Measurements from ENCODE around the gene RAB14. TPM values are rescaled to one million over a fixed set of nuclear protein-coding genes. Genes with fewer than 3 reads are reported as not detected.

RAB14 gene
- polyA plus RNA-seq, 1 donor from 2014 or later, result 35.7 TPM

GRCh38 chr9:121172726-121173487, 28.8 kb downstream of the RAB14 start:
- Mint-ChIP-seq H3K4me3 (no peak overlapping the region), H3K36me3 (peaks cover 4% of the 10 kb centered on the region), H3K27ac (peak overlapping the region in 1 of 3 donors; percentile 65)

GRCh38 chr9:121171236-121171635, 30.4 kb downstream of the RAB14 start:
- H3K36me3 Mint-ChIP-seq, result peaks cover 7% of the 10 kb centered on the region

More at GRCh38 chr9:121172726-121173487, 28.8 kb downstream of the RAB14 start:
- Mint-ChIP-seq H3K27me3 (no peaks in the 10 kb centered on the region), H3K4me1 (peaks cover 0 to 5% (median 3%) of the 10 kb centered on the region in 3 donors), H3K9me3 (no peaks in the 10 kb centered on the region)

GRCh38 chr9:121169094-121169601, 32.5 kb downstream of the RAB14 start:
- Mint-ChIP-seq H3K4me3 (no peak overlapping the region), H3K36me3 (peaks cover 7% of the 10 kb centered on the region), H3K27ac (peak overlapping the region in 2 of 3 donors; percentile 74 to 86), H3K27me3 (no peaks in the 10 kb centered on the region), H3K9me3 (no peaks in the 10 kb centered on the region), H3K4me1 (peaks cover 0 to 10% (median 0%) of the 10 kb centered on the region in 3 donors)

More at GRCh38 chr9:121171236-121171635, 30.4 kb downstream of the RAB14 start:
- H3K27me3 Mint-ChIP-seq, result no peaks in the 10 kb centered on the region
- H3K9me3 Mint-ChIP-seq, result no peaks in the 10 kb centered on the region
- no peak overlapping the region for H3K4me3 Mint-ChIP-seq
- H3K4me1 Mint-ChIP-seq, result peaks cover 0 to 4% (median 1%) of the 10 kb centered on the region in 3 donors
- H3K27ac Mint-ChIP-seq, result no peak overlapping the region

- peaks cover 0 to 10% (median 1%) of the 10 kb centered on the region in 3 donors for H3K4me1 Mint-ChIP-seq
- H3K9me3 Mint-ChIP-seq, result no peaks in the 10 kb centered on the region
- H3K4me3 Mint-ChIP-seq, result no peak overlapping the region
- peak overlapping the region in 1 of 3 donors; percentile 78 for H3K27ac Mint-ChIP-seq
- no peaks in the 10 kb centered on the region for H3K27me3 Mint-ChIP-seq
- H3K36me3 Mint-ChIP-seq, result peaks cover 7% of the 10 kb centered on the region
These were observed 33.6 kb downstream of the RAB14 start for GRCh38 chr9:121168052-121168451.

GRCh38 chr9:121160025-121160424, 41.6 kb downstream of the RAB14 start:
- peak overlapping the region in 3 of 4 donors; percentile 1 to 86 (median 45) for H3K4me3 Mint-ChIP-seq
- peaks cover 17% of the 10 kb centered on the region for H3K36me3 Mint-ChIP-seq
- no peaks in the 10 kb centered on the region for H3K27me3 Mint-ChIP-seq
- peak overlapping the region; percentile 25 to 65 (median 40) for H3K27ac Mint-ChIP-seq
- H3K4me1 Mint-ChIP-seq, result peaks cover 37 to 53% (median 48%) of the 10 kb centered on the region in 3 donors
- H3K9me3 Mint-ChIP-seq, result no peaks in the 10 kb centered on the region

GRCh38 chr9:121157939-121158338, 43.7 kb downstream of the RAB14 start:
- Mint-ChIP-seq H3K27ac (peak overlapping the region in 2 of 3 donors; percentile 25 to 71), H3K4me3 (peak overlapping the region in 1 of 4 donors; percentile 11), H3K9me3 (no peaks in the 10 kb centered on the region), H3K4me1 (peaks cover 40 to 55% (median 48%) of the 10 kb centered on the region in 3 donors), H3K36me3 (peaks cover 28% of the 10 kb centered on the region), H3K27me3 (no peaks in the 10 kb centered on the region)

- H3K4me3 Mint-ChIP-seq, result peak overlapping the region; percentile 22 to 74 (median 60)
- H3K27me3 Mint-ChIP-seq, result no peaks in the 10 kb centered on the region
- peak overlapping the region; percentile 66 to 95 (median 78) for H3K27ac Mint-ChIP-seq
- H3K9me3 Mint-ChIP-seq, result no peaks in the 10 kb centered on the region
- H3K36me3 Mint-ChIP-seq, result peaks cover 24% of the 10 kb centered on the region
- H3K4me1 Mint-ChIP-seq, result peaks cover 44 to 61% (median 49%) of the 10 kb centered on the region in 3 donors
These were observed 45.4 kb downstream of the RAB14 start for GRCh38 chr9:121156263-121156731.

- Mint-ChIP-seq H3K36me3 (peaks cover 27% of the 10 kb centered on the region), H3K4me3 (no peak overlapping the region), H3K4me1 (peaks cover 39 to 50% (median 42%) of the 10 kb centered on the region in 3 donors), H3K27me3 (no peaks in the 10 kb centered on the region), H3K27ac (peak overlapping the region; percentile 42 to 73 (median 46)), H3K9me3 (no peaks in the 10 kb centered on the region)
These were observed 46.9 kb downstream of the RAB14 start for GRCh38 chr9:121154782-121155181.

- no peak overlapping the region for H3K4me3 Mint-ChIP-seq
- peaks cover 28 to 40% (median 32%) of the 10 kb centered on the region in 3 donors for H3K4me1 Mint-ChIP-seq
- peaks cover 21% of the 10 kb centered on the region for H3K36me3 Mint-ChIP-seq
- no peaks in the 10 kb centered on the region for H3K27me3 Mint-ChIP-seq
- H3K9me3 Mint-ChIP-seq, result no peaks in the 10 kb centered on the region
- peak overlapping the region in 2 of 3 donors; percentile 40 to 45 for H3K27ac Mint-ChIP-seq
These were observed 48.0 kb downstream of the RAB14 start for GRCh38 chr9:121153642-121154041.

GRCh38 chr9:121150188-121150587, 51.5 kb downstream of the RAB14 start:
- Mint-ChIP-seq H3K9me3 (no peaks in the 10 kb centered on the region), H3K4me1 (peaks cover 11 to 17% (median 15%) of the 10 kb centered on the region in 3 donors), H3K36me3 (peaks cover 17% of the 10 kb centered on the region), H3K4me3 (no peak overlapping the region), H3K27ac (peak overlapping the region in 2 of 3 donors; percentile 17 to 28), H3K27me3 (no peaks in the 10 kb centered on the region)

GRCh38 chr9:121144482-121144881, 57.2 kb downstream of the RAB14 start:
- no peak overlapping the region for H3K4me3 Mint-ChIP-seq
- H3K36me3 Mint-ChIP-seq, result peaks cover 9% of the 10 kb centered on the region
- peaks cover 0 to 11% (median 4%) of the 10 kb centered on the region in 3 donors for H3K4me1 Mint-ChIP-seq
- H3K27ac Mint-ChIP-seq, result peak overlapping the region in 1 of 3 donors; percentile 41
- H3K9me3 Mint-ChIP-seq, result no peaks in the 10 kb centered on the region
- no peaks in the 10 kb centered on the region for H3K27me3 Mint-ChIP-seq

GRCh38 chr9:121143771-121144170, 57.9 kb downstream of the RAB14 start:
- Mint-ChIP-seq H3K27ac (no peak overlapping the region), H3K36me3 (peaks cover 9% of the 10 kb centered on the region), H3K9me3 (no peaks in the 10 kb centered on the region), H3K4me1 (peaks cover 0 to 17% (median 9%) of the 10 kb centered on the region in 3 donors), H3K27me3 (no peaks in the 10 kb centered on the region), H3K4me3 (no peak overlapping the region)

GRCh38 chr9:121141706-121142105, 60.0 kb downstream of the RAB14 start:
- Mint-ChIP-seq H3K4me3 (no peak overlapping the region), H3K9me3 (no peaks in the 10 kb centered on the region), H3K36me3 (peaks cover 8% of the 10 kb centered on the region), H3K27me3 (no peaks in the 10 kb centered on the region), H3K4me1 (peaks cover 4 to 17% (median 14%) of the 10 kb centered on the region in 3 donors), H3K27ac (peak overlapping the region in 1 of 3 donors; percentile 14)

- H3K27ac Mint-ChIP-seq, result peak overlapping the region in 1 of 3 donors; percentile 72
- H3K4me3 Mint-ChIP-seq, result no peak overlapping the region
- no peaks in the 10 kb centered on the region for H3K9me3 Mint-ChIP-seq
- no peaks in the 10 kb centered on the region for H3K27me3 Mint-ChIP-seq
- H3K4me1 Mint-ChIP-seq, result peaks cover 4 to 17% (median 14%) of the 10 kb centered on the region in 3 donors
- peaks cover 8% of the 10 kb centered on the region for H3K36me3 Mint-ChIP-seq
These were observed 60.4 kb downstream of the RAB14 start for GRCh38 chr9:121141306-121141705.

- Mint-ChIP-seq H3K4me3 (no peak overlapping the region), H3K27me3 (no peaks in the 10 kb centered on the region), H3K36me3 (peaks cover 8% of the 10 kb centered on the region), H3K9me3 (no peaks in the 10 kb centered on the region), H3K4me1 (peaks cover 4 to 17% (median 14%) of the 10 kb centered on the region in 3 donors), H3K27ac (peak overlapping the region in 2 of 3 donors; percentile 35 to 71)
These were observed 61.5 kb downstream of the RAB14 start for GRCh38 chr9:121140162-121140561.

Measured in IgD-negative memory B cell (primary cell).